Karpas-422 (cell line): ENCODE results near the gene PUS1. TPM values are rescaled to one million over a fixed set of nuclear protein-coding genes. Genes with fewer than 3 reads are reported as not detected.
"Not testable (repeated sequence)": the region's sequence is repeated elsewhere in the genome, so short reads cannot be mapped to it uniquely, and the experiment has no call there.

Source experiments
- DNase-seq: peaks from one replicate; pipeline ENCODE4 v3.0.0-alpha.2; 2015
- H2AFZ ChIP-seq: fragments of 200-600 bp; sonication (generic); 2 replicates; pipeline ENCODE4 v1.6.1; 2014; ENCODE audit warnings: antibody characterized with exemption, low read length, mixed read lengths
- H3K27ac ChIP-seq: fragments of 200-600 bp; sonication (generic); 2 replicates; pipeline ENCODE4 v1.5.1; 2014; ENCODE audit warnings: mild to moderate bottlenecking, low read length, moderate library complexity
- H3K27me3 ChIP-seq: fragments of 200-600 bp; sonication (generic); 2 replicates; pipeline ENCODE4 v1.6.1; 2014; ENCODE audit warnings: low read length, mixed read lengths
- H3K36me3 ChIP-seq: fragments of 200-600 bp; sonication (generic); 2 replicates; pipeline ENCODE4 v1.6.1; 2014; ENCODE audit warnings: low read length, mixed read lengths; ENCODE audit not compliant: insufficient read depth
- H3K4me1 ChIP-seq: fragments of 200-600 bp; sonication (generic); 2 replicates; pipeline ENCODE4 v1.6.1; 2014; ENCODE audit warnings: mild to moderate bottlenecking, low read length, mixed read lengths
- H3K4me2 ChIP-seq: fragments of 200-600 bp; sonication (generic); 2 replicates; pipeline ENCODE4 v1.6.1; 2014; ENCODE audit warnings: low read length, low read depth, mild to moderate bottlenecking; ENCODE audit not compliant: poor library complexity, severe bottlenecking
- H3K4me3 ChIP-seq: fragments of 200-600 bp; sonication (generic); 2 replicates; pipeline ENCODE4 v1.5.1; 2014; ENCODE audit warnings: mild to moderate bottlenecking, antibody characterized with exemption, low read length, mixed read lengths
- H3K79me2 ChIP-seq: fragments of 200-600 bp; sonication (generic); 2 replicates; pipeline ENCODE4 v1.6.1; 2014; ENCODE audit warnings: mild to moderate bottlenecking, low read length, mixed read lengths
- H3K9ac ChIP-seq: fragments of 200-600 bp; sonication (generic); 2 replicates; pipeline ENCODE4 v1.6.0; 2014; ENCODE audit warnings: low read length
- H3K9me2 ChIP-seq: fragments of 200-600 bp; sonication (generic), shearing (Covaris generic); replicated peaks from 2 replicates; pipeline ENCODE4 v1.6.0; 2014; ENCODE audit warnings: mild to moderate bottlenecking, low read length, moderate library complexity; ENCODE audit not compliant: insufficient read depth
- H3K9me3 ChIP-seq: fragments of 300-700, 200-600 bp; sonication (generic); 2 replicates; pipeline ENCODE4 v1.6.1; 2014; ENCODE audit warnings: low read length, mixed read lengths
- H4K20me1 ChIP-seq: fragments of 200-600 bp; sonication (generic); 2 replicates; pipeline ENCODE4 v1.6.1; 2014; ENCODE audit warnings: mild to moderate bottlenecking, antibody characterized with exemption, low read length, low read depth; ENCODE audit not compliant: insufficient read depth
- total RNA-seq: library from RNA; depleted of rRNA; stranded (reverse); fragments of >200 nt; shearing (Covaris generic); gene quantifications from 2 replicates; pipeline ENCODE4 v1.2.3, GENCODE V29; 2014; ENCODE audit warnings: low replicate concordance

The PUS1 gene
- total RNA-seq, 1 experiment from 2014 or later: 11.9 TPM

- H4K20me1 ChIP-seq: peaks cover 16% of the 10 kb centered on the region
- H3K4me3 ChIP-seq: no peak overlapping the region
- no peaks in the 10 kb centered on the region for H3K4me1 ChIP-seq
- H3K27me3 ChIP-seq: no peaks in the 10 kb centered on the region
- no peak overlapping the region for H3K9ac ChIP-seq
- H3K9me2 ChIP-seq: no peaks in the 10 kb centered on the region
- no peak overlapping the region for H2AFZ ChIP-seq
- no peaks in the 10 kb centered on the region for H3K9me3 ChIP-seq
- H3K4me2 ChIP-seq: no peak overlapping the region
- peaks cover 30% of the 10 kb centered on the region for H3K79me2 ChIP-seq
- peaks cover 6% of the 10 kb centered on the region; the same call in 1 of the 2 replicates for H3K36me3 ChIP-seq
- DNase-seq: no peak
- H3K27ac ChIP-seq: no peak overlapping the region
Observed at GRCh38 chr12:131981388-131981787, 52.3 kb downstream of the PUS1 start.

GRCh38 chr12:131982041-131982440 is 53.0 kb downstream of the PUS1 start:
- Histone ChIP-seq H4K20me1 (peaks cover 12% of the 10 kb centered on the region), H3K9me3 (no peaks in the 10 kb centered on the region), H2AFZ (no peak overlapping the region), H3K9ac (no peak overlapping the region), H3K4me3 (no peak overlapping the region), H3K9me2 (no peaks in the 10 kb centered on the region), H3K4me1 (no peaks in the 10 kb centered on the region), H3K4me2 (no peak overlapping the region), H3K79me2 (peaks cover 24% of the 10 kb centered on the region), H3K27me3 (no peaks in the 10 kb centered on the region), H3K27ac (no peak overlapping the region), H3K36me3 (peaks cover 6% of the 10 kb centered on the region; the same call in 1 of the 2 replicates)
- no peak for DNase-seq

- Histone ChIP-seq H3K4me2 (no peak overlapping the region), H3K9ac (no peak overlapping the region), H3K9me2 (no peaks in the 10 kb centered on the region), H3K4me3 (no peak overlapping the region), H2AFZ (no peak overlapping the region), H3K27me3 (no peaks in the 10 kb centered on the region), H3K4me1 (no peaks in the 10 kb centered on the region), H3K36me3 (peaks cover 6% of the 10 kb centered on the region; the same call in 1 of the 2 replicates), H3K9me3 (no peaks in the 10 kb centered on the region), H4K20me1 (peaks cover 6% of the 10 kb centered on the region), H3K27ac (no peak overlapping the region), H3K79me2 (peaks cover 16% of the 10 kb centered on the region)
- DNase-seq: no peak
Observed at GRCh38 chr12:131983026-131983425, 54.0 kb downstream of the PUS1 start.

DNA sequence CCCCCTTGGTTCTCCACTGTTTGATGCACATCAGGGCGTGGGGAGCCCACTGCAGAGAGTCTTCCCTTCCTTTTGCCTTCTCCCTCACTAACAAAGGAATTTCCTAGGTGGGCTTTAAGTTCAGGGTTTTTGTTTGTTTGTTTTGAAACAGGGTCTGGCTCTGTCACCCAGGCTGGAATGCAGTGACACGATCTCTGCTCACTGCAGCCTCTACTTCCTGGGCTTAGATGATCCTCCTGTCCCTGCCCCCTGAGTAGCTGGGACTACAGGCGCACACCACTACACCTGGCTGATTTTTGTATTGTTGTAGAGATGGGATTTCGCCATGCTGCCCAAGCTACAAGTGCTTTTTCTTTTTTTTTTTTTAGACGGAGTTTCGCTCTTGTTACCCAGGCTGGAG is 54.5 kb downstream of the PUS1 start:
- H4K20me1 ChIP-seq: peaks cover 5% of the 10 kb centered on the region
- H3K4me1 ChIP-seq: no peaks in the 10 kb centered on the region
- no peak overlapping the region for H3K27ac ChIP-seq
- H3K4me3 ChIP-seq: no peak overlapping the region
- no peaks in the 10 kb centered on the region for H3K9me3 ChIP-seq
- no peak for DNase-seq
- H3K79me2 ChIP-seq: peaks cover 11% of the 10 kb centered on the region
- H3K4me2 ChIP-seq: no peak overlapping the region
- H3K36me3 ChIP-seq: peaks cover 6% of the 10 kb centered on the region; the same call in 1 of the 2 replicates
- no peak overlapping the region for H2AFZ ChIP-seq
- no peaks in the 10 kb centered on the region for H3K27me3 ChIP-seq
- no peaks in the 10 kb centered on the region for H3K9me2 ChIP-seq
- no peak overlapping the region for H3K9ac ChIP-seq

DNA sequence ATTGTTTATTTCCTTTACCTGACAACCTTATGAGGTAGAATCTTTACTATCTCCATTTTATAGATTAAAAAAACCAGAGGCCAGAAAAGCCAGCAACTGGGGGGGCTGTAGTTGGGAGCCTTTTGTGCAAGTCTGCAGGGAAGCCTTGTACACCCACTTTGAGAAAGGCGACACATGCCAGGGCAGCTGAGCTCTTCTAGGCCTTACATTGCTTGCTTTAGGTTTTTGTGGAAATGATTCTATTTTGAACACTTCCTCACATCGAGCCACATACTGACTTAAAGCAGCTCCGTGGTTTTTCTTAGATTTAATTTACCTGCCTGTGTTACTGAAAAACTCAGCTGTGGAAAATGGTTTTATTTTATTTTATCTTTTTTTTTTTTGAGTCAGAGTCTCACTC is 55.3 kb downstream of the PUS1 start:
- Histone ChIP-seq H3K79me2 (peaks cover 11% of the 10 kb centered on the region; the same call in 1 of the 2 replicates), H3K36me3 (peaks cover 6% of the 10 kb centered on the region; the same call in 1 of the 2 replicates)

DNA sequence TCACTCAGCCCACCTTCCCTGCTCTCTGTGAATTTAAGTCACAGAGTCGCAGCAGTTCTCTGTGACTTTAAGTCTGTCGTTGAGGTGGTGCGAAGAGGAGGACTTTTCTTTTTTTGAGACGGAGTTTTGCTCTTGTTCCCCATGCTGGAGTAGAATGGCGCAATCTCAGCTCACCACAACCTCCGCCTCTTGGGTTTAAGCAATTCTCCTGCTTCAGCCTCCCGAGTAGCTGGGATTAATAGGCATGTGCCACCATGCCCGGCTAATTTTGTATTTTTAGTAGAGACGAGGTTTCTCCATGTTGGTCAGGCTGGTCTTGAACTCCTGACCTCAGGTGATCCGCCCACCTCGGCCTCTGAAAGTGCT is 56.4 kb downstream of the PUS1 start:
- not testable (repeated sequence) for H2AFZ ChIP-seq, H3K9ac ChIP-seq, H3K27ac ChIP-seq, H3K27me3 ChIP-seq, H3K9me2 ChIP-seq, H3K4me3 ChIP-seq, H3K79me2 ChIP-seq, H3K4me1 ChIP-seq, H3K36me3 ChIP-seq, DNase-seq, H3K9me3 ChIP-seq, H4K20me1 ChIP-seq, H3K4me2 ChIP-seq

More for the DNA sequence above, 55.3 kb downstream of the PUS1 start:
- no peaks in the 10 kb centered on the region for H3K27me3 ChIP-seq
- no peak overlapping the region for H3K27ac ChIP-seq
- no peaks in the 10 kb centered on the region for H3K4me1 ChIP-seq
- no peak for DNase-seq
- H3K4me3 ChIP-seq: no peak overlapping the region
- no peak overlapping the region for H3K4me2 ChIP-seq
- H4K20me1 ChIP-seq: peaks cover 5% of the 10 kb centered on the region
- H3K9me3 ChIP-seq: no peaks in the 10 kb centered on the region
- no peaks in the 10 kb centered on the region for H3K9me2 ChIP-seq
- no peak overlapping the region for H3K9ac ChIP-seq
- H2AFZ ChIP-seq: no peak overlapping the region

DNA sequence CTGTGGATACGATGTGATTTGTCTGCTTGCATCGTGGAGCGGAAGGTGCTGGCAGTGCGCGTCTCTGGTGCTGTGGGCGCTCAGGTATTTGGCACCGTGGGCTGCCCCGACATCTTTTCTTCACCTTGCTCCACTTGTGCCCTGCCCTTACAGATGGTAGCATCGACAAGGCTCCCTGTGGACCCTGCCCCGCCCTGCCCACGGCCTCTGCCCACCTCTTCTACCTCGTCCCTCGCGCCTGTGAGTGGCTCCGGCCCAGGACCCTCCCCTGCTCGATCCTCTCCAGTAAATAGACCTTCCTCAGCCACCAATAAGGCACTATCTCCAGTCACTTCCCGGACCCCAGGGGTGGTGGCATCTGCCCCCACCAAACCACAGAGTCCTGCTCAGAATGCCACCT is 57.3 kb downstream of the PUS1 start:
- Histone ChIP-seq H2AFZ (no peak overlapping the region), H4K20me1 (no peaks in the 10 kb centered on the region), H3K79me2 (no peaks in the 10 kb centered on the region), H3K9me3 (no peaks in the 10 kb centered on the region), H3K36me3 (peaks cover 11% of the 10 kb centered on the region; the same call in 1 of the 2 replicates), H3K4me1 (no peaks in the 10 kb centered on the region), H3K4me2 (no peak overlapping the region), H3K27me3 (no peaks in the 10 kb centered on the region), H3K9me2 (no peaks in the 10 kb centered on the region), H3K4me3 (no peak overlapping the region), H3K27ac (no peak overlapping the region), H3K9ac (no peak overlapping the region)
- DNase-seq: no peak

DNA sequence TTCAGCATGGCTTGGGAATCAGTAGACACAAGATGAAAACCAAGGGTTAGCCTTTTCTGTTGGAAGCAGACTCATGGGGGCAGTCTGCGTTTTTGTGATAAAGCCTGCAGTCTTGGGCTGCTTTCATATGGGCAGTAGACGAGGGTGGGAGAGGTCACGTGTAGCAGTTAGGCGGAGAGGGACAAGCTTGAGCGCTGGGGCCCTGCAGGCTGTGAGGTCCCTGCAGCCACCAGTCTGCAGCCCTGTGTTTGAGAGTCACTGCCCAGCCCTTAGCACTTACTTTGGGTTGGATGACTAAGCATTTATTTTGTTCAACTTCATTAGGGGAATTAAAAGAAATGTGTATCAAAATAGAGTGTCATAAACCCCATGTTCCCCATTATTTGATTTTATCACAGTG is 57.8 kb downstream of the PUS1 start:
- H3K4me2 ChIP-seq: no peak overlapping the region
- no peaks in the 10 kb centered on the region for H3K9me2 ChIP-seq
- no peak overlapping the region for H2AFZ ChIP-seq
- H3K27me3 ChIP-seq: no peaks in the 10 kb centered on the region
- H3K9me3 ChIP-seq: no peaks in the 10 kb centered on the region
- no peaks in the 10 kb centered on the region for H4K20me1 ChIP-seq
- H3K4me3 ChIP-seq: no peak overlapping the region
- no peak for DNase-seq
- peaks cover 9% of the 10 kb centered on the region; the same call in 1 of the 2 replicates for H3K36me3 ChIP-seq
- no peak overlapping the region for H3K27ac ChIP-seq
- no peak overlapping the region for H3K9ac ChIP-seq
- H3K4me1 ChIP-seq: no peaks in the 10 kb centered on the region
- no peaks in the 10 kb centered on the region for H3K79me2 ChIP-seq

DNA sequence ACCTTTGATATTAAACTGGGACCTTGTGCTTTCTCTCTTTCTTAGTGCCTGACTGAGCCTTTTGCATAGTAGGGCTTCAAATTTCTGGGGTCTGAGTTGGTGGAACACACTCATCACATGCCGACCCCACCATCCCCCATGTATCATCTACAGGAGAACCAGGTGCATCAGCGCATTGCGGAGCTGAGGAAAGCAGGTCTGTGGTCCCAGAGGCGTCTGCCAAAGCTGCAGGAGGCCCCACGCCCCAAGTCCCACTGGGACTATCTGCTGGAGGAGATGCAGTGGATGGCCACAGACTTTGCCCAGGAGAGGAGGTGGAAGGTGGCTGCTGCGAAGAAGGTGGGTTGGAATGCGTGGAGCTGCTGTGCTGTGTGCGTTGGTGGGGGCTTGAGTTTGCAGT is 58.5 kb downstream of the PUS1 start:
- H3K4me1 ChIP-seq: no peaks in the 10 kb centered on the region
- no peak overlapping the region for H2AFZ ChIP-seq
- no peak overlapping the region for H3K4me2 ChIP-seq
- no peaks in the 10 kb centered on the region for H3K9me3 ChIP-seq
- H4K20me1 ChIP-seq: no peaks in the 10 kb centered on the region
- DNase-seq: no peak
- H3K27me3 ChIP-seq: no peaks in the 10 kb centered on the region
- H3K79me2 ChIP-seq: no peaks in the 10 kb centered on the region
- H3K4me3 ChIP-seq: no peak overlapping the region
- no peak overlapping the region for H3K27ac ChIP-seq
- H3K9ac ChIP-seq: no peak overlapping the region
- peaks cover 13% of the 10 kb centered on the region; the same call in 1 of the 2 replicates for H3K36me3 ChIP-seq
- no peaks in the 10 kb centered on the region for H3K9me2 ChIP-seq
